Lung (tissue), 16 donors: ENCODE measurements around the gene TTC1. TPM values are rescaled to one million over a fixed set of nuclear protein-coding genes. Genes with fewer than 3 reads are reported as not detected.

Experiments used
- ATAC-seq: fragments of 200-7000 bp; cut with Tn5 transposase; one replicate; pipeline ENCODE4 v1.9.1; 2020; ENCODE audit warnings: moderate number of reproducible peaks; ENCODE audit not compliant: insufficient read depth, low FRiP score
- DNase-seq, 3 donors: peaks; one replicate each; pipeline ENCODE4 v3.0.0-alpha.2; 2013 to 2017
- H3K27ac ChIP-seq, 2 donors: one replicate each; pipeline ENCODE4 v1.5.1; 2013; ENCODE audit warnings: mild to moderate bottlenecking in 2 of 2, moderate library complexity in 2 of 2, control low read depth in 1 of 2, inconsistent platforms in 1 of 2, low read depth in 1 of 2, low read length in 1 of 2
- H3K27me3 ChIP-seq, 3 donors: one replicate each; pipeline ENCODE4 v1.5.1; 2013; ENCODE audit warnings: low read length in 2 of 3; ENCODE audit not compliant: control insufficient read depth in 3 of 3, insufficient read depth in 3 of 3
- H3K36me3 ChIP-seq, 4 donors: one replicate each; pipeline ENCODE4 v1.5.1; 2013; ENCODE audit warnings: low read length in 4 of 4, mild to moderate bottlenecking in 1 of 4, moderate library complexity in 1 of 4; ENCODE audit not compliant: control insufficient read depth in 4 of 4, insufficient read depth in 4 of 4
- H3K4me1 ChIP-seq, 5 donors: one replicate each; pipeline ENCODE4 v1.5.1; 2013; ENCODE audit warnings: low read length in 5 of 5, mild to moderate bottlenecking in 2 of 5, moderate library complexity in 1 of 5; ENCODE audit not compliant: control insufficient read depth in 5 of 5, insufficient read depth in 5 of 5
- H3K4me3 ChIP-seq: one replicate; pipeline ENCODE4 v1.5.1; 2013; ENCODE audit warnings: mild to moderate bottlenecking, control low read depth, moderate library complexity
- H3K9ac ChIP-seq, 2 donors: one replicate each; pipeline ENCODE4 v1.5.1; 2013; ENCODE audit warnings: low read length in 2 of 2, control low read depth in 1 of 2; ENCODE audit not compliant: insufficient read depth in 1 of 2
- H3K9me3 ChIP-seq, 4 donors: one replicate each; pipeline ENCODE4 v1.5.1; 2013; ENCODE audit warnings: low read length in 3 of 4, mild to moderate bottlenecking in 1 of 4, moderate library complexity in 1 of 4; ENCODE audit not compliant: control insufficient read depth in 4 of 4, insufficient read depth in 3 of 4
- CTCF ChIP-seq: IDR thresholded peaks from 2 replicates; pipeline ENCODE4 v1.5.1; 2012; ENCODE audit warnings: mild to moderate bottlenecking; ENCODE audit errors: control extremely low read depth, extremely low read depth
- WGBS, 2 donors: extraction: QIAGEN DNeasy Blood & Tissue Kit; methylation state at CpG; one replicate each; pipeline ENCODE4 v1.1.7; 2013; 5-methylcytosine and 5-hydroxymethylcytosine counted together
- long read RNA-seq, 5 donors: transcript quantifications; one replicate each; lab custom pipeline, GENCODE V29; 2026
- polyA plus RNA-seq, 2 donors: library from polyadenylated mRNA; stranded (reverse); fragments of 200-250 nt; gene quantifications; one replicate each; pipeline ENCODE4 v1.2.1, GENCODE V29; 2013
- total RNA-seq, 2 donors: library from RNA; depleted of rRNA in 1 of 2; stranded (reverse); fragments of >200 nt in 1 of 2; gene quantifications; one replicate each; pipeline ENCODE4 v1.2.1, GENCODE V29; 2014 to 2021
- donor health status: control.
- donor health status: control.
- donor health status: Bipolar disorder and iron deficiency.
- donor health status: healthy.
- donor health status: DM: yes; HTN: yes; CAD: no.

Gene TTC1
- total RNA-seq, result 10 to 100 TPM; 37.3 to 42.5 TPM
- polyA plus RNA-seq, result 10 to 100 TPM; 43.8 to 47.5 TPM
- long read RNA-seq, donor 1, transcript TTC1-201 (8 exons, 1,467 nt), result major isoform, 13 of 42 reads
- long read RNA-seq, donor 1, partial matches to known transcripts, result 25 of 42 reads
- long read RNA-seq, donor 1, other reads (novel, unspliced or antisense), result 0 of 42 reads
- long read RNA-seq, donor 2, partial matches to known transcripts, result 12 of 16 reads
- long read RNA-seq, donor 2, other reads (novel, unspliced or antisense), result 0 of 16 reads
- long read RNA-seq, donor 3, partial matches to known transcripts, result 6 of 9 reads
- long read RNA-seq, donor 3, other reads (novel, unspliced or antisense), result 0 of 9 reads
- long read RNA-seq, donor 4, partial matches to known transcripts, result 5 of 8 reads
- long read RNA-seq, donor 4, other reads (novel, unspliced or antisense), result 0 of 8 reads
- long read RNA-seq, donor 5, transcript TTC1-201 (8 exons, 1,467 nt), result major isoform, 11 of 37 reads
- long read RNA-seq, donor 5, partial matches to known transcripts, result 23 of 37 reads
- long read RNA-seq, donor 5, other reads (novel, unspliced or antisense), result 0 of 37 reads

- H3K4me3 ChIP-seq, result peak within 1 kb of the TSS; percentile 81
- peak within 1 kb of the TSS; percentile 90 to 95 for H3K9ac ChIP-seq
- H3K27me3 ChIP-seq, result no peaks in the 10 kb centered on the region
- peak; percentile 97 to 100 (median 100) for DNase-seq
- WGBS, 2 donors, result 0% methylated on average over 31 of the region's 31 CpGs
- peaks cover 2 to 17% (median 3%) of the 10 kb centered on the region in 4 donors for H3K36me3 ChIP-seq
- ATAC-seq, result peak; percentile 97
- peak within 1 kb of the TSS; percentile 89 to 97 for H3K27ac ChIP-seq
- no peak for TF ChIP-seq CTCF
- H3K4me1 ChIP-seq, result peaks cover 0 to 18% (median 11%) of the 10 kb centered on the region in 5 donors
- no peaks in the 10 kb centered on the region for H3K9me3 ChIP-seq
Measured at GRCh38 chr5:160008877-160009590, at the start of gene TTC1. Gene TTC1, plus strand, starts transcription at chr5:160009139. Its CDS starts 1,390 bp downstream, at chr5:160010529.

GRCh38 chr5:159961176-159962160 is 47.5 kb upstream of the TTC1 start:
- Histone ChIP-seq H3K36me3 (no peaks in the 10 kb centered on the region), H3K9ac (no peak overlapping the region), H3K9me3 (no peaks in the 10 kb centered on the region), H3K4me1 (peaks cover 0 to 2% (median 0%) of the 10 kb centered on the region in 5 donors), H3K27me3 (peaks cover 0 to 2% (median 0%) of the 10 kb centered on the region in 3 donors), H3K27ac (no peak overlapping the region), H3K4me3 (no peak overlapping the region)
- ATAC-seq (no peak), DNase-seq (no peak)
- 91 to 94% methylated on average over 8 of the region's 8 CpGs for WGBS, 2 donors
- no peak for TF ChIP-seq CTCF

- Histone ChIP-seq H3K4me1 (no peaks in the 10 kb centered on the region), H3K9ac (no peak overlapping the region), H3K9me3 (no peaks in the 10 kb centered on the region), H3K27ac (no peak overlapping the region), H3K4me3 (no peak overlapping the region), H3K27me3 (peaks cover 0 to 6% (median 2%) of the 10 kb centered on the region in 3 donors), H3K36me3 (no peaks in the 10 kb centered on the region)
- no peak for ATAC-seq
- TF ChIP-seq CTCF, result no peak
- 83 to 92% methylated on average over 4 of the region's 4 CpGs for WGBS, 2 donors
- DNase-seq, result no peak
Measured at GRCh38 chr5:159962214-159962613, 46.7 kb upstream of the TTC1 start.
